NCI-H2081 (cell line): ENCODE data around the gene MAP3K19.

Source experiments
- DNase-seq, 2 experiments: peaks; one replicate each; lab custom pipeline; 2025; lab: John Stamatoyannopoulos, UW

The MAP3K19 gene

GRCh38 chr2:134932864-134933526 lies 114.3 kb downstream of the MAP3K19 start:
- DNase-seq, result no peak

- no peak for DNase-seq
Observed at GRCh38 chr2:134927195-134927594, 120.1 kb downstream of the MAP3K19 start.

GRCh38 chr2:134926231-134926931 lies 120.9 kb downstream of the MAP3K19 start:
- DNase-seq, result no peak

GRCh38 chr2:134924912-134925311 lies 122.3 kb downstream of the MAP3K19 start:
- no peak for DNase-seq

- DNase-seq, result peak; percentile 4 to 39
Observed at GRCh38 chr2:134919341-134920210, 127.7 kb downstream of the MAP3K19 start.

GRCh38 chr2:134918526-134919340 lies 128.5 kb downstream of the MAP3K19 start, which contains the start of gene CCNT2:
TSS of gene CCNT2 (plus strand) at chr2:134918822. CDS start at chr2:134918855, 33 bp downstream.
- peak; percentile 98 for DNase-seq

GRCh38 chr2:134917888-134918525 lies 129.2 kb downstream of the MAP3K19 start:
- peak; percentile 95 to 97 for DNase-seq

GRCh38 chr2:134917360-134917865 lies 129.8 kb downstream of the MAP3K19 start:
- no peak for DNase-seq
